Testis (tissue), 2 donors: ENCODE data around the gene PLEKHG5.

Experiments
- POLR2A ChIP-seq: fragments of 450-650 bp; IDR thresholded peaks from one replicate; pipeline ENCODE4 v1.6.1; 2017; ENCODE audit warnings: antibody characterized with exemption, mild to moderate bottlenecking, moderate library complexity
- TF ChIP-seq, protein P1 (sequence below), 3 experiments: fragments of 450-650 bp in 2 of 3; fragments of 200-600 bp in 1 of 3; sonication (generic) in 1 of 3; IDR thresholded peaks; one replicate each; pipeline ENCODE4 v1.5.1; 2016 to 2019; ENCODE audit warnings: antibody characterized with exemption in 3 of 3, mild to moderate bottlenecking in 2 of 3, moderate library complexity in 1 of 3

DNA sequence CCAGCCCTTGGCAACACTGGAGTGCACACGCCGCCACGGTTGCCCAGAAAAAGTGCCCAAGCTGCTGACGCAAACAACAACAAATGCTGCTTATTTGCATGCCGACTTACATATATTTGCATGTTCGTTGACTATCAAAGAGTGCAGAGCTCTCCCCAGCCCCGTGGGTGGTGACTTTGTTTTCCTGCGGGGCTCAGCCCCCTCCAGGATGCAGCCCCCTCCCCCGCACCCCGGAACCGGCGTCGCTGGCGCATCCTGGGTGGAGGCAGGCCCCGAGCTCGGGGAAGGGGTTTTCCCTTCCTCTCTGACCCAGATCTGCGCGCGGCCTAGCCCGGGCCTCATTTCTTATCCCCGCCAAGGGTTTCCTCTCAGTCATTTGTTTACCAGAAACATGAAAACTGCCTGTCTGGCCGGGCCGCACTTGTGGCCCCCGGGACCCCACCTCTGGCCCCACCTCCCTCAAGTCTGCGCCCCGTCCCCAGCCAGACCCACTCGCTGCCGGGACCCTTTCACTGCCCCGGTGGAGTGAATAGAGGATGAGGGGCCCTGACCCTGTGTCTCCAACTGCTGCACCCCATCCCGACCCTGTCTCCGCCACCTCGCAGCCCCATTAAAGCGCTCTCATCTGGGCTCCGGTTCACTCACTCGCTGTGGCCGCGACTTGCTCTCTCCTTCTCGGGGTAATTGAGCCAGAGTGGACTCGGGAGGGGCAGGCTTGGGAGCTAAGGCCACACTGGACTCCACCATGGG, 31.0 kb downstream of the PLEKHG5 start:
- TF ChIP-seq, protein P1, sequence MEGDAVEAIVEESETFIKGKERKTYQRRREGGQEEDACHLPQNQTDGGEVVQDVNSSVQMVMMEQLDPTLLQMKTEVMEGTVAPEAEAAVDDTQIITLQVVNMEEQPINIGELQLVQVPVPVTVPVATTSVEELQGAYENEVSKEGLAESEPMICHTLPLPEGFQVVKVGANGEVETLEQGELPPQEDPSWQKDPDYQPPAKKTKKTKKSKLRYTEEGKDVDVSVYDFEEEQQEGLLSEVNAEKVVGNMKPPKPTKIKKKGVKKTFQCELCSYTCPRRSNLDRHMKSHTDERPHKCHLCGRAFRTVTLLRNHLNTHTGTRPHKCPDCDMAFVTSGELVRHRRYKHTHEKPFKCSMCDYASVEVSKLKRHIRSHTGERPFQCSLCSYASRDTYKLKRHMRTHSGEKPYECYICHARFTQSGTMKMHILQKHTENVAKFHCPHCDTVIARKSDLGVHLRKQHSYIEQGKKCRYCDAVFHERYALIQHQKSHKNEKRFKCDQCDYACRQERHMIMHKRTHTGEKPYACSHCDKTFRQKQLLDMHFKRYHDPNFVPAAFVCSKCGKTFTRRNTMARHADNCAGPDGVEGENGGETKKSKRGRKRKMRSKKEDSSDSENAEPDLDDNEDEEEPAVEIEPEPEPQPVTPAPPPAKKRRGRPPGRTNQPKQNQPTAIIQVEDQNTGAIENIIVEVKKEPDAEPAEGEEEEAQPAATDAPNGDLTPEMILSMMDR (IDR thresholded peaks at IDR 0.05): no peak
- no peak for TF ChIP-seq POLR2A
